Keratinocyte (primary cell): ENCODE measurements around the gene MKRN2. TPM values are rescaled to one million over a fixed set of nuclear protein-coding genes. Genes with fewer than 3 reads are reported as not detected.

Source experiments
- DNase-seq: peaks from one replicate; pipeline ENCODE4 v3.0.0-alpha.2; 2011; ENCODE audit warnings: low read depth, missing footprints, low spot score
- FAIRE-seq: peaks from 2 replicates; lab custom pipeline; 2011; peaks lifted over from hg19 to GRCh38; lab: Jason Lieb, UNC
- H2AFZ ChIP-seq: 2 replicates; pipeline ENCODE4 v1.6.0; 2012; ENCODE audit warnings: low read length, control low read depth, inconsistent platforms; ENCODE audit not compliant: control insufficient read depth
- H3K27ac ChIP-seq: 2 replicates; pipeline ENCODE4 v1.5.1; 2011; ENCODE audit warnings: low read length; ENCODE audit not compliant: control insufficient read depth, insufficient read depth
- H3K27me3 ChIP-seq: 3 replicates; pipeline ENCODE4 v1.6.0; 2011; ENCODE audit warnings: low read length; ENCODE audit not compliant: control insufficient read depth, insufficient read depth; ENCODE audit errors: extremely low read depth
- H3K36me3 ChIP-seq, 2 experiments: 2 replicates in 1 of 2; 3 replicates in 1 of 2; pipeline ENCODE4 v1.5.1; 2011; ENCODE audit warnings: low read length in 2 of 2, mild to moderate bottlenecking in 1 of 2; ENCODE audit not compliant: control insufficient read depth in 2 of 2, insufficient read depth in 2 of 2; ENCODE audit errors: extremely low read depth in 1 of 2
- H3K4me1 ChIP-seq: 3 replicates; pipeline ENCODE4 v1.5.1; 2011; ENCODE audit warnings: low read length; ENCODE audit not compliant: control insufficient read depth, insufficient read depth; ENCODE audit errors: extremely low read depth
- H3K4me2 ChIP-seq: 3 replicates; pipeline ENCODE4 v1.6.0; 2011; ENCODE audit warnings: low read depth, low read length; ENCODE audit not compliant: control insufficient read depth, insufficient read depth; ENCODE audit errors: extremely low read depth
- H3K4me3 ChIP-seq, 3 experiments: fragments of 200-600 bp in 1 of 3; sonication (generic) in 1 of 3; 2 replicates in 2 of 3; 3 replicates in 1 of 3; pipeline ENCODE4 v1.5.1; 2011 to 2016; ENCODE audit warnings: low read length in 3 of 3, mild to moderate bottlenecking in 3 of 3, control low read depth in 2 of 3, inconsistent platforms in 1 of 3, low read depth in 1 of 3, mixed read lengths in 1 of 3, mixed run types in 1 of 3, moderate library complexity in 1 of 3; ENCODE audit not compliant: control insufficient read depth in 2 of 3, insufficient read depth in 2 of 3; ENCODE audit errors: extremely low read depth in 1 of 3
- H3K79me2 ChIP-seq: 2 replicates; pipeline ENCODE4 v1.6.0; 2012; ENCODE audit warnings: low read length; ENCODE audit not compliant: control insufficient read depth, insufficient read depth
- H3K9ac ChIP-seq: 3 replicates; pipeline ENCODE4 v1.6.0; 2011; ENCODE audit warnings: low read length; ENCODE audit not compliant: control insufficient read depth, insufficient read depth; ENCODE audit errors: extremely low read depth
- H3K9me1 ChIP-seq: 3 replicates; pipeline ENCODE4 v1.6.0; 2011; ENCODE audit warnings: low read length; ENCODE audit not compliant: control insufficient read depth, insufficient read depth; ENCODE audit errors: extremely low read depth
- H3K9me3 ChIP-seq: 2 replicates; pipeline ENCODE4 v1.5.1; 2012; ENCODE audit warnings: low read depth, low read length; ENCODE audit not compliant: control insufficient read depth
- H4K20me1 ChIP-seq: 3 replicates; pipeline ENCODE4 v1.6.0; 2011; ENCODE audit warnings: low read length; ENCODE audit not compliant: control insufficient read depth, insufficient read depth; ENCODE audit errors: extremely low read depth
- CTCF ChIP-seq, 3 experiments: IDR thresholded peaks in 1 of 3; conservative IDR thresholded peaks in 1 of 3; optimal IDR thresholded peaks in 1 of 3; 2 replicates in 2 of 3; 3 replicates in 1 of 3; pipeline versions ENCODE3 to v1.5.1; 2011; ENCODE audit warnings: low read length in 3 of 3, mild to moderate bottlenecking in 3 of 3, moderate library complexity in 2 of 3, control low read depth in 1 of 3, inconsistent platforms in 1 of 3; ENCODE audit not compliant: insufficient read depth in 2 of 3; ENCODE audit errors: extremely low read depth in 1 of 3
- EZH2 ChIP-seq: IDR thresholded peaks from one replicate; pipeline ENCODE4 v1.6.1; 2012; ENCODE audit warnings: inconsistent platforms, mild to moderate bottlenecking, low read length, moderate library complexity
- dilution Hi-C: fragments of 300-500 bp; cut with MboI; formaldehyde crosslinking; loops from one replicate; pipeline ENCODE4 v1.7.0; 2020; ENCODE audit warnings: low sequenced_read_pairs; ENCODE audit not compliant: extremely low pct_ligation_motif_present
- polyA plus RNA-seq, 5 experiments: library from polyadenylated mRNA; depleted of rRNA in 3 of 5; stranded (reverse) in 3 of 5; stranded (forward) in 1 of 5; unstranded in 1 of 5; fragments of >200 nt; gene quantifications; 1 replicate in 1 of 5; 2 replicates in 3 of 5; 3 replicates in 1 of 5; pipeline versions ENCODE4 v1.2.1 to v1.2.3, GENCODE V29; 2011 to 2012; ENCODE audit warnings: missing spikeins in 2 of 5, low read depth in 1 of 5, low replicate concordance in 1 of 5

Gene MKRN2
- polyA plus RNA-seq, 1 donor (not counting 4 experiments of a cell fraction or from before 2014, with no cell fraction given): 31.8 TPM

GRCh38 chr3:12620729-12621128 lies 63.8 kb downstream of the MKRN2 start:
- TF ChIP-seq CTCF (optimal IDR thresholded peaks at IDR 0.05 in 1 of 3, IDR thresholded peaks at IDR 0.05 in 1 of 3, conservative IDR thresholded peaks at IDR 0.05 in 1 of 3; ENCODE audit: extremely low read depth in 1 of 3, insufficient read depth in 2 of 3, low read length in 3 of 3) (no peak), EZH2 (no peak)
- no peaks in the 10 kb centered on the region for H3K9me3 ChIP-seq
- H3K4me3 ChIP-seq: no peak overlapping the region
- DNase-seq (no peak), FAIRE-seq (no peak)
- H3K9ac ChIP-seq: no peak overlapping the region
- H3K4me1 ChIP-seq: no peaks in the 10 kb centered on the region
- no peak overlapping the region for H3K4me2 ChIP-seq
- no peak overlapping the region for H3K27ac ChIP-seq
- no peak overlapping the region for H2AFZ ChIP-seq
- dilution Hi-C loops: no loop called here
- no peaks in the 10 kb centered on the region for H3K27me3 ChIP-seq
- no peaks in the 10 kb centered on the region for H3K9me1 ChIP-seq
- peaks cover 8% of the 10 kb centered on the region for H4K20me1 ChIP-seq
- H3K79me2 ChIP-seq: peaks cover 65% of the 10 kb centered on the region
- H3K36me3 ChIP-seq: peaks cover 0 to 2% of the 10 kb centered on the region in 2 experiments

GRCh38 chr3:12622335-12622734 lies 65.4 kb downstream of the MKRN2 start:
- Histone ChIP-seq H3K79me2 (peaks cover 76% of the 10 kb centered on the region), H3K27ac (no peak overlapping the region), H3K4me1 (no peaks in the 10 kb centered on the region), H3K9ac (no peak overlapping the region), H3K9me1 (no peaks in the 10 kb centered on the region), H3K9me3 (no peaks in the 10 kb centered on the region), H2AFZ (no peak overlapping the region), H3K36me3 (peaks cover 0 to 2% of the 10 kb centered on the region in 2 experiments), H4K20me1 (peaks cover 9% of the 10 kb centered on the region), H3K4me2 (no peak overlapping the region), H3K27me3 (no peaks in the 10 kb centered on the region), H3K4me3 (no peak overlapping the region)
- dilution Hi-C loops: no loop called here
- DNase-seq (no peak), FAIRE-seq (no peak)
- TF ChIP-seq EZH2 (no peak), CTCF (optimal IDR thresholded peaks at IDR 0.05 in 1 of 3, IDR thresholded peaks at IDR 0.05 in 1 of 3, conservative IDR thresholded peaks at IDR 0.05 in 1 of 3; ENCODE audit: extremely low read depth in 1 of 3, insufficient read depth in 2 of 3, low read length in 3 of 3) (no peak)
